Right lobe of liver (tissue), 6 donors: ENCODE measurements around the gene NDUFS6. TPM values are rescaled to one million over a fixed set of nuclear protein-coding genes. Genes with fewer than 3 reads are reported as not detected.

Source experiments
- ATAC-seq, 4 donors: fragments of 200-7000 bp; cut with Tn5 transposase; one replicate each; pipeline ENCODE4 v1.9.1; 2020; ENCODE audit warnings: mild to moderate bottlenecking in 4 of 4, moderate library complexity in 4 of 4
- DNase-seq, 3 donors: peaks; one replicate each; pipeline ENCODE4 v3.0.0-alpha.2; 2020
- H3K27ac ChIP-seq, 3 donors: fragments of 200-600 bp; one replicate each; pipeline ENCODE4 v1.8.0; 2022
- H3K27me3 ChIP-seq, 2 donors: fragments of 200-600 bp; one replicate each; pipeline ENCODE4 v1.8.0; 2022
- H3K36me3 ChIP-seq, 4 donors: fragments of 200-600 bp; sonication (generic) in 1 of 4; one replicate each; pipeline versions ENCODE4 v1.5.1 to v1.8.0; 2017 to 2022; ENCODE audit warnings: control low read depth in 1 of 4
- H3K4me1 ChIP-seq, 4 donors: fragments of 200-600 bp; sonication (generic) in 1 of 4; one replicate each; pipeline versions ENCODE4 v1.5.1 to v1.8.0; 2017 to 2022; ENCODE audit warnings: control low read depth in 1 of 4
- H3K4me3 ChIP-seq, 3 donors: fragments of 200-600 bp; one replicate each; pipeline ENCODE4 v1.8.0; 2022
- H3K9me3 ChIP-seq, 4 donors: fragments of 200-600 bp; sonication (generic) in 1 of 4; one replicate each; pipeline versions ENCODE4 v1.5.1 to v1.8.0; 2017 to 2022; ENCODE audit warnings: control low read depth in 1 of 4
- POLR2A ChIP-seq: fragments of 450-650 bp; IDR thresholded peaks from one replicate; pipeline ENCODE4 v1.6.1; 2017; ENCODE audit warnings: antibody characterized with exemption, mild to moderate bottlenecking
- WGBS: methylation state at CpG from one replicate; pipeline ENCODE4 v1.1.6; 2018; ENCODE audit warnings: low coverage, low lambda C conversion rate; ENCODE audit not compliant: insufficient coverage; ENCODE audit errors: missing lambda C conversion rate; 5-methylcytosine and 5-hydroxymethylcytosine counted together
- intact Hi-C, 2 donors: fragments of 100-400 bp; cut with DNase I; formaldehyde crosslinking; loops; one replicate each; pipeline versions ENCODE4 v1.11.2 to v1.14.1; 2022
- total RNA-seq, 6 experiments: library from RNA; depleted of rRNA in 2 of 6; stranded (reverse); fragments of >200 nt in 2 of 6; fragmentation: NEBNext Ultra II Directional in 3 of 6; extraction: Animal tissue kit (Norgen Biotek cat#: 25700) in 3 of 6; gene quantifications; one replicate each; pipeline versions ENCODE4 v1.1.0 to v1.2.4, GENCODE V29; 2016 to 2023
- TF ChIP-seq, protein P1 (sequence below), 4 donors: fragments of 200-600 bp in 3 of 4; fragments of 450-650 bp in 1 of 4; IDR thresholded peaks; one replicate each; pipeline versions ENCODE4 v1.5.1 to v1.8.0; 2016 to 2022; ENCODE audit warnings: antibody characterized with exemption in 4 of 4, mild to moderate bottlenecking in 2 of 4
- donor health status: DM: no; HTN: yes; CAD: no.
- donor health status: DM: no; HTN: no; CAD: no.
- donor health status: DM: no; HTN: no; CAD: no.
- donor health status: DM: no; HTN: yes; CAD: no.
- donor health status: DM: no; HTN: yes; CAD: no.

NDUFS6 gene
- total RNA-seq, 6 experiments from 2014 or later = 16.5 to 57.5 (median 23.7) TPM

- no peaks in the 10 kb centered on the region for H3K9me3 ChIP-seq
- WGBS = 52% methylated on average over 4 of the region's 6 CpGs
- DNase-seq = peak in 1 of 3 donors; percentile 5
Observed at GRCh38 chr5:1770443-1770802, 30.8 kb upstream of the NDUFS6 start.

DNA sequence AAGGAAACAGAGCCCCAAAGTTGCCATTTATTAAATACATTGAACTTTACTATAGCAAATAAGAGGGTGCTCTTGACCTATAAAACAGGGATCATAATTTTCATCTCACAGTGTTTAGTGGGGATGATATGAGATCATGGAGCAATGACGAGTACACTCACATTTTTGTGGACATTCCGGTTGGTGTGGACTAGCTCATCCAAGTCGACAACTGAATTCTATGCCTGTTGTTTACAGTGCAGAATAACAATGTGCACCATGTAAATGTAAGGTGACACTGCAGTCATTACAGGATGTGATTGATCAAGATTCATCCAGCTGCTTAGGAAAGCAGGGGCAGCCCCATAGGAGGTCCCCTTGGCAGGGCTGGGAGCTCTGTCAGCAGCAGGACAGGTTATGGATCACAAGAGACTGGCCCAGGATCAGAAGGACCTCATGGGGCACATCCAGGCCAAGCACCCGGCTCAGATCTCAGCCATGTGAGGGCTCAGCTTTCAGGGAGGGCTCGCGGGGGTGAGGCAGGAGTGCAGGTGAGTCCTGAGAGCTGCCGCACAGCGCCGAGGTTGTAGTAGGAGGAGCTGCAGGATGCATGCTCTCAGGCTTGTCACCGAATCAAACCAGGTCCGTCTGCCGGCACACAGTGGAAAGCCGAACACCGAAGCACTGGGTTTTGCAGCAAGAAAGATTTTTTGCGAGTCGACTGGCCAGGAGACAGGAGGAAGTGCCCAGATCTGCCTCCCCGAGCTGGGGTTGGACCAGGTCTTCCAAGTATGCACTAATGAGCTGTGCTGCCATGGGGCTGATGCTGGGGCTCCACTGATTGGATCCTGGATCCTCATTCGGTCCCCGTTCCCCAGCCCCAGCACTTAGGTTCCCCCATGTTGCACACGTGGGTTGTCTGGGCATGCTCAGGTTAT is 29.8 kb upstream of the NDUFS6 start:
- DNase-seq (peak in 2 of 3 donors; percentile 7 to 29), ATAC-seq (peak in 2 of 4 donors; percentile 16 to 33)
- H3K4me3 ChIP-seq = no peak overlapping the region
- H3K4me1 ChIP-seq = no peaks in the 10 kb centered on the region
- H3K27ac ChIP-seq = no peak overlapping the region
- H3K36me3 ChIP-seq = no peaks in the 10 kb centered on the region
- WGBS = 47% methylated on average over 3 of the region's 20 CpGs
- TF ChIP-seq, protein P1, sequence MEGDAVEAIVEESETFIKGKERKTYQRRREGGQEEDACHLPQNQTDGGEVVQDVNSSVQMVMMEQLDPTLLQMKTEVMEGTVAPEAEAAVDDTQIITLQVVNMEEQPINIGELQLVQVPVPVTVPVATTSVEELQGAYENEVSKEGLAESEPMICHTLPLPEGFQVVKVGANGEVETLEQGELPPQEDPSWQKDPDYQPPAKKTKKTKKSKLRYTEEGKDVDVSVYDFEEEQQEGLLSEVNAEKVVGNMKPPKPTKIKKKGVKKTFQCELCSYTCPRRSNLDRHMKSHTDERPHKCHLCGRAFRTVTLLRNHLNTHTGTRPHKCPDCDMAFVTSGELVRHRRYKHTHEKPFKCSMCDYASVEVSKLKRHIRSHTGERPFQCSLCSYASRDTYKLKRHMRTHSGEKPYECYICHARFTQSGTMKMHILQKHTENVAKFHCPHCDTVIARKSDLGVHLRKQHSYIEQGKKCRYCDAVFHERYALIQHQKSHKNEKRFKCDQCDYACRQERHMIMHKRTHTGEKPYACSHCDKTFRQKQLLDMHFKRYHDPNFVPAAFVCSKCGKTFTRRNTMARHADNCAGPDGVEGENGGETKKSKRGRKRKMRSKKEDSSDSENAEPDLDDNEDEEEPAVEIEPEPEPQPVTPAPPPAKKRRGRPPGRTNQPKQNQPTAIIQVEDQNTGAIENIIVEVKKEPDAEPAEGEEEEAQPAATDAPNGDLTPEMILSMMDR (IDR thresholded peaks at IDR 0.05) = no peak
- no peak for TF ChIP-seq POLR2A
- intact Hi-C loops = no loop called here
- H3K27me3 ChIP-seq = no peaks in the 10 kb centered on the region
- H3K9me3 ChIP-seq = no peaks in the 10 kb centered on the region

More at GRCh38 chr5:1770443-1770802, 30.8 kb upstream of the NDUFS6 start:
- intact Hi-C loops = no loop called here
- Histone ChIP-seq H3K27me3 (no peaks in the 10 kb centered on the region), H3K4me3 (no peak overlapping the region), H3K36me3 (no peaks in the 10 kb centered on the region), H3K27ac (no peak overlapping the region), H3K4me1 (no peaks in the 10 kb centered on the region)
- TF ChIP-seq, protein P1 (IDR thresholded peaks at IDR 0.05) = no peak
- TF ChIP-seq POLR2A = no peak
- no peak for ATAC-seq

DNA sequence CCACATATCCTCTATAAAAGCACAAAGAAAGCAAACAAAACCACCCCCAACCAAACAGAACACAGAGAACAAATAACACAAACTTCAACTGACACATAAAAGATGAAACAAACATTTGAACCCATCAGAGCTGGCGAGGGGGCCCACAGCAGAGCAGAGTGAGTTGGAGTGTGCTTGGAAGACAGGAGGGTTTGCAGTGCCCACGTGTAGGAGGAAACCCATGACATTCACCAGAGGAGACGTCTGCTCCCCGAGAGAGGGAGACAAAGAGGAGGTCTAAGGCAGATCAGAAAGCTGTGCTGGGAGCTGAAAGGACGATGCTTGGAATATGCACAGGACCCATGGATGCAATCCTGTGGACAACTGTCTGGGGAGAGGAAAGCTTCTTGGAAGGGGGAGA is 28.6 kb upstream of the NDUFS6 start:
- ATAC-seq (no peak), DNase-seq (peak in 1 of 3 donors; percentile 5)
- TF ChIP-seq, protein P1 (IDR thresholded peaks at IDR 0.05) = no peak
- TF ChIP-seq POLR2A = no peak
- Histone ChIP-seq H3K9me3 (no peaks in the 10 kb centered on the region), H3K4me1 (no peaks in the 10 kb centered on the region), H3K36me3 (no peaks in the 10 kb centered on the region), H3K4me3 (no peak overlapping the region), H3K27me3 (no peaks in the 10 kb centered on the region), H3K27ac (no peak overlapping the region)
- WGBS = 25% methylated on average over 5 of the region's 5 CpGs
- intact Hi-C loops = no loop called here

GRCh38 chr5:1776831-1777230 is 24.4 kb upstream of the NDUFS6 start:
- Histone ChIP-seq H3K4me1 (no peaks in the 10 kb centered on the region), H3K27ac (no peak overlapping the region), H3K9me3 (no peaks in the 10 kb centered on the region), H3K27me3 (no peaks in the 10 kb centered on the region), H3K36me3 (no peaks in the 10 kb centered on the region), H3K4me3 (no peak overlapping the region)
- no peak for ATAC-seq
- 53% methylated on average over 3 of the region's 6 CpGs for WGBS
- no peak for TF ChIP-seq POLR2A
- TF ChIP-seq, protein P1 (IDR thresholded peaks at IDR 0.05) = no peak
- intact Hi-C loops = no loop called here
- DNase-seq = no peak
